HG03175 (cell line): ENCODE measurements around the gene SLC35F4.

Source experiments
- ATAC-seq: cut with Tn5 transposase; IDR thresholded peaks from one replicate; pipeline ENCODE4 v1.9.1; 2021; ENCODE audit warnings: mild to moderate bottlenecking, moderate library complexity; ENCODE audit not compliant: unreplicated experiment

Gene SLC35F4

GRCh38 chr14:57549016-57549564, 316.8 kb downstream of the SLC35F4 start:
- no peak for ATAC-seq

DNA sequence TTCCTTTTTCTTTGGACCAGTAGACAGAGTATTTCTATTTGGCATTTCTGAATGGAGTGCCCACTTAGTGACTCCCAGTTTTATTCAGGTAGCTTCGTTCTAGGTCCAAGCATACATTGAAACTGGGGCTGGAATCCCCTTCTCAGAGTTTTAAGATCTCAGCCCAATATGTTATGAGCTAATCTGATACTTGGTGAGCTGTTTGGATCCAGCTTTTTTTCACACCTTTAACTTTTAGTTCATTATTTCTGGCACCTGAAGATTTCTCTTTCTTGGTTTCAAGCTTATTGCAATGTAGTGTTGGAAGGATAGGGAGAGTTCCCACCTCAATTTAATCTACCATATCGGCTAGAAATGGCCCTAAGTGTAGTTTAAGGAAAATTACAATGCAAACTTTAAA, 318.8 kb downstream of the SLC35F4 start:
- ATAC-seq, result no peak

DNA sequence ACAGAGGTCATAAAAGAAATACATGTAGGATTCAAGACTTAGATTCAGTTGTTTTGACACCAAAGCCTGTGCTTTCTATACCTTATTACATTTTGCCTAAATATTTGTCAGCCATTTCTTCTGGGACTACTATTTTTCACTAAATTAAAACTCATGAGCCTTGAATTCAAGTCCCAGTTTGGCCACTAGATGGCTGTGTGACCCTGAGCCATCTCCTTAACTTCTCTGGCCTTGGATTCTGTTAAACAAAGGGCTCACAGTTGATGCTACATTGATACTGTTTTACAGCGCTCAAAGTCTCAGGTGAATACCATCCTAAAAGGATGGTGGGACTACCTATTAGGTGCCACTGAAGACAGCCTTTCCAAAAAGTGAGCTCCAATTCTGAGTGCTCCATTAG, 332.7 kb downstream of the SLC35F4 start:
- peak; percentile 69 for ATAC-seq

GRCh38 chr14:57530571-57530970, 335.3 kb downstream of the SLC35F4 start:
- no peak for ATAC-seq

GRCh38 chr14:57526942-57527341, 338.9 kb downstream of the SLC35F4 start:
- no peak for ATAC-seq

DNA sequence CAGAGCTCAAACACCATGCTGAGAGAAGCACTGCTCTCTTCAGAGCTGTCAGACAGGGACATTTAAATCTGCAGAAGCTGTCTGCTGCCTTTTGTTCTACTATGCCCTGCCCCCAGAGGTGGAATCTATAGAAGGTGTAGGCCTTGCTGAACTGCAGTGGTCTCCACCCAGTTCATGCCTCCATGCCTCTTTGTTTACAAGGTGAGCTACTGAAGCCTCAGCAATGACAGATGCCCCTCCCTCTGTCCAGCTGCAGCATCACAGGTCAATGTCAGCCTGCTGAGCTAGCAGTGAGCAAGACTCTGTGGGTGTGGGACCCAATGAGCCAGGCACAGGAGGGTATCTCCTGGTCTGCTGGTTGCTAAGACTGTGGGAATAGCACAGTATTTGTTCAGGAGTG, 346.8 kb downstream of the SLC35F4 start:
- ATAC-seq, result no peak
